B cell (primary cell): ENCODE data around the gene CCDC137. TPM values are rescaled to one million over a fixed set of nuclear protein-coding genes. Genes with fewer than 3 reads are reported as not detected.

Source experiments
- ATAC-seq: fragments of 200-7000 bp; cut with Tn5 transposase; one replicate; pipeline ENCODE4 v1.10.0; 2021; ENCODE audit warnings: low read depth, mild to moderate bottlenecking, moderate number of reproducible peaks, moderate library complexity
- CTCF ChIA-PET: fragments of 350-600 bp; sonication (Branson Sonifier 250); formaldehyde crosslinking; loops from one replicate; lab custom pipeline; 2021; ENCODE audit warnings: antibody characterized with exemption, inconsistent platforms; lab: Charles Lee
- POLR2A ChIA-PET: fragments of 350-600 bp; sonication (Branson Sonifier 250); formaldehyde crosslinking; loops from one replicate; lab custom pipeline; 2021; ENCODE audit warnings: antibody characterized with exemption; lab: Charles Lee
- DNase-seq: peaks from one replicate; pipeline ENCODE4 v3.0.0; 2013
- H2AFZ ChIP-seq: 2 replicates; pipeline ENCODE4 v1.6.1; 2012; ENCODE audit warnings: mild to moderate bottlenecking, low read depth, low read length; ENCODE audit not compliant: insufficient read depth, poor library complexity, severe bottlenecking
- H3K27ac ChIP-seq, 2 donors: 1 replicate in 1 of 2; 2 replicates in 1 of 2; pipeline ENCODE4 v1.5.1; 2012 to 2013; ENCODE audit warnings: low read length in 2 of 2, mild to moderate bottlenecking in 2 of 2, moderate library complexity in 1 of 2
- H3K27me3 ChIP-seq, 4 experiments: fragments of 200-600 bp in 1 of 4; sonication (generic) in 1 of 4; replicated peaks in 1 of 4; 1 replicate in 2 of 4; 2 replicates in 2 of 4; pipeline versions ENCODE4 v1.6.1 to v1.7.0; 2013 to 2016; ENCODE audit warnings: low read length in 3 of 4, mild to moderate bottlenecking in 2 of 4, mixed read lengths in 1 of 4, moderate library complexity in 1 of 4; ENCODE audit not compliant: insufficient read depth in 4 of 4, control insufficient read depth in 3 of 4; ENCODE audit errors: control extremely low read depth in 1 of 4
- H3K36me3 ChIP-seq, 2 experiments: replicated peaks in 1 of 2; 1 replicate in 1 of 2; 2 replicates in 1 of 2; pipeline versions ENCODE4 v1.6.1 to v1.7.1; 2013; ENCODE audit warnings: low read length in 1 of 2; ENCODE audit not compliant: insufficient read depth in 2 of 2, control insufficient read depth in 1 of 2; ENCODE audit errors: control extremely low read depth in 1 of 2, extremely low read depth in 1 of 2
- H3K4me1 ChIP-seq, 2 donors: fragments of 200-600 bp in 1 of 2; sonication (generic) in 1 of 2; 1 replicate in 1 of 2; 2 replicates in 1 of 2; pipeline versions ENCODE4 v1.5.1 to v1.6.1; 2013 to 2017; ENCODE audit warnings: low read length in 2 of 2; ENCODE audit not compliant: control insufficient read depth in 2 of 2, insufficient read depth in 2 of 2
- H3K4me2 ChIP-seq: replicated peaks from 2 replicates; pipeline ENCODE3; 2012; ENCODE audit warnings: mild to moderate bottlenecking, low read depth, low read length; ENCODE audit not compliant: poor library complexity, severe bottlenecking
- H3K4me3 ChIP-seq, 5 experiments: fragments of 200-600 bp in 1 of 5; sonication (generic) in 1 of 5; 1 replicate in 3 of 5; 2 replicates in 2 of 5; pipeline versions ENCODE4 v1.5.1 to v1.7.0; 2011 to 2016; ENCODE audit warnings: low read length in 4 of 5, mild to moderate bottlenecking in 4 of 5, low read depth in 2 of 5, control low read depth in 1 of 5, moderate library complexity in 1 of 5; ENCODE audit not compliant: insufficient read depth in 1 of 5; ENCODE audit errors: control extremely low read depth in 1 of 5, extremely low read depth in 1 of 5
- H3K79me2 ChIP-seq: fragments of 200-600 bp; sonication (generic); one replicate; pipeline ENCODE4 v1.6.0; 2016; ENCODE audit warnings: low read length; ENCODE audit not compliant: control insufficient read depth, insufficient read depth
- H3K9ac ChIP-seq: fragments of 200-600 bp; sonication (generic); 2 replicates; pipeline ENCODE4 v1.6.1; 2017; ENCODE audit warnings: mild to moderate bottlenecking, low read length, moderate library complexity
- H3K9me3 ChIP-seq, 3 donors: one replicate each; pipeline versions ENCODE4 v1.6.1 to v1.7.1; 2013; ENCODE audit warnings: low read length in 2 of 3; ENCODE audit not compliant: control insufficient read depth in 2 of 3, insufficient read depth in 1 of 3; ENCODE audit errors: control extremely low read depth in 1 of 3
- H4K20me1 ChIP-seq: 2 replicates; pipeline ENCODE4 v1.6.0; 2012; ENCODE audit warnings: mild to moderate bottlenecking, low read length; ENCODE audit not compliant: insufficient read depth, control insufficient read depth, poor library complexity, severe bottlenecking
- H3K27ac Mint-ChIP-seq: one replicate; pipeline ENCODE4 v1.8.0; 2021; ENCODE audit warnings: mixed read lengths
- H3K27me3 Mint-ChIP-seq: one replicate; pipeline ENCODE4 v1.8.0; 2021; ENCODE audit warnings: mixed read lengths
- H3K4me1 Mint-ChIP-seq: one replicate; pipeline ENCODE4 v1.8.0; 2021; ENCODE audit warnings: mixed read lengths
- H3K4me3 Mint-ChIP-seq: one replicate; pipeline ENCODE4 v1.8.0; 2021; ENCODE audit warnings: mixed read lengths
- H3K9me3 Mint-ChIP-seq: one replicate; pipeline ENCODE4 v1.8.0; 2022; ENCODE audit warnings: mixed read lengths; ENCODE audit not compliant: insufficient read depth
- EZH2 ChIP-seq: IDR thresholded peaks from 2 replicates; pipeline ENCODE4 v1.6.1; 2012; ENCODE audit warnings: borderline replicate concordance, low read depth, mild to moderate bottlenecking, moderate library complexity, low read length; ENCODE audit not compliant: insufficient read depth, poor library complexity, severe bottlenecking
- WGBS: methylation state at CpG from one replicate; pipeline ENCODE4 v1.1.5; 2013; ENCODE audit warnings: missing lambda C conversion rate; ENCODE audit not compliant: insufficient coverage; 5-methylcytosine and 5-hydroxymethylcytosine counted together
- intact Hi-C: fragments of 100-400 bp; cut with micrococcal nuclease; formaldehyde crosslinking; loops from one replicate; pipeline ENCODE4 v1.10.0; 2022
- polyA plus RNA-seq: library from polyadenylated mRNA; depleted of rRNA; stranded (reverse); fragments of >200 nt; gene quantifications from 2 replicates; pipeline ENCODE4 v1.2.3, GENCODE V29; 2012
- total RNA-seq, 2 donors: library from RNA; stranded (reverse); fragments of 120-200 nt in 1 of 2; gene quantifications; 1 replicate in 1 of 2; 2 replicates in 1 of 2; pipeline versions ENCODE4 v1.2.3 to v1.2.4, GENCODE V29; 2013 to 2022
- TF ChIP-seq, protein P1 (sequence below): fragments of 200-600 bp; IDR thresholded peaks from one replicate; pipeline ENCODE4 v1.8.0; 2022; ENCODE audit warnings: antibody characterized with exemption, mild to moderate bottlenecking

The CCDC137 gene
- total and polyA plus RNA-seq, 2 donors (not counting 1 experiment from before 2014, with no cell fraction given) = 18.8 to 36.0 TPM

DNA sequence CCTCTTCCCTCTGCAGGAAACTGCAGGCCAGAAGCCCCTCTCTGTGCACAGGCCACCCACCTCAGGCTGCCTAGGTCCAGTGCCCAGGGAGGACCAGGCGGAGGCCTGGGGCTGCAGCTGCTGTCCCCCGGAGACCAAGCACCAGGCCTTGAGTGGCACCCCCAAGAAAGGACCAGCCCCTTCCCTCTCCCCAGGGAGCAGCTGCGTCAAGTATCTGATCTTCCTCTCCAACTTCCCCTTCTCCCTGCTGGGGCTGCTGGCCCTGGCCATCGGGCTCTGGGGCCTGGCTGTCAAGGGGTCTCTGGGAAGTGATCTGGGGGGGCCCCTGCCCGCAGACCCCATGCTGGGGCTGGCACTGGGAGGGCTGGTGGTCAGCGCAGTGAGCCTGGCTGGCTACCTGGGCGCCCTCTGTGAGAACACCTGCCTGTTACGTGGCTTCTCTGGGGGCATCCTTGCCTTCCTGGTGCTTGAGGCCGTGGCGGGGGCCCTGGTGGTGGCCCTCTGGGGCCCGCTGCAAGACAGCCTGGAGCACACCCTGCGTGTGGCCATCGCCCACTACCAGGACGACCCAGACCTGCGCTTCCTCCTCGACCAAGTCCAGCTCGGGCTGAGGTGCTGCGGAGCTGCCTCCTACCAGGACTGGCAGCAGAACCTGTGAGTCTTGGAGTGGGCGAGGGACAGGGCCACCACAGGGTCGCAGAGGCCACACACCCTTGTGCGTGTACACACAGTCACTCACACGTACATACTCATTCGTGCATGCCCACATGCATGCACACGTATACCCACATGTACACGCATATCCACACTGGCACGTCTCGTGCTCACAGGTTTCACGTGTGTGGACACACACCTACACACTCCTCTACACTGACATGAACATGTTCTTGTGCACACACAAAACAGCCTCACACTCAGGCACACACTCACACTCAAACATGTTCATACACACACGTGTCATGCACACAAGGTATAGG is 21.3 kb upstream of the CCDC137 start:
- Histone ChIP-seq H3K9me3 (peaks cover 0 to 17% (median 3%) of the 10 kb centered on the region in 3 donors), H3K27ac (no peak overlapping the region), H2AFZ (no peak overlapping the region), H3K27me3 (peaks cover 0 to 15% (median 0%) of the 10 kb centered on the region in 4 experiments), H4K20me1 (no peaks in the 10 kb centered on the region), H3K4me1 (no peaks in the 10 kb centered on the region), H3K4me2 (no peak overlapping the region), H3K4me3 (no peak overlapping the region), H3K79me2 (no peaks in the 10 kb centered on the region), H3K9ac (no peak overlapping the region), H3K36me3 (no peaks in the 10 kb centered on the region)
- DNase-seq (no peak), ATAC-seq (no peak)
- no peak for TF ChIP-seq EZH2
- TF ChIP-seq, protein P1, sequence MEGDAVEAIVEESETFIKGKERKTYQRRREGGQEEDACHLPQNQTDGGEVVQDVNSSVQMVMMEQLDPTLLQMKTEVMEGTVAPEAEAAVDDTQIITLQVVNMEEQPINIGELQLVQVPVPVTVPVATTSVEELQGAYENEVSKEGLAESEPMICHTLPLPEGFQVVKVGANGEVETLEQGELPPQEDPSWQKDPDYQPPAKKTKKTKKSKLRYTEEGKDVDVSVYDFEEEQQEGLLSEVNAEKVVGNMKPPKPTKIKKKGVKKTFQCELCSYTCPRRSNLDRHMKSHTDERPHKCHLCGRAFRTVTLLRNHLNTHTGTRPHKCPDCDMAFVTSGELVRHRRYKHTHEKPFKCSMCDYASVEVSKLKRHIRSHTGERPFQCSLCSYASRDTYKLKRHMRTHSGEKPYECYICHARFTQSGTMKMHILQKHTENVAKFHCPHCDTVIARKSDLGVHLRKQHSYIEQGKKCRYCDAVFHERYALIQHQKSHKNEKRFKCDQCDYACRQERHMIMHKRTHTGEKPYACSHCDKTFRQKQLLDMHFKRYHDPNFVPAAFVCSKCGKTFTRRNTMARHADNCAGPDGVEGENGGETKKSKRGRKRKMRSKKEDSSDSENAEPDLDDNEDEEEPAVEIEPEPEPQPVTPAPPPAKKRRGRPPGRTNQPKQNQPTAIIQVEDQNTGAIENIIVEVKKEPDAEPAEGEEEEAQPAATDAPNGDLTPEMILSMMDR = no peak
- no peak overlapping the region for H3K27ac Mint-ChIP-seq
- intact Hi-C loops = no loop called here
- POLR2A ChIA-PET = no interaction called here
- WGBS = 79% methylated on average over 29 of the region's 29 CpGs
- H3K9me3 Mint-ChIP-seq = no peaks in the 10 kb centered on the region
- H3K4me3 Mint-ChIP-seq = no peak overlapping the region
- no peaks in the 10 kb centered on the region for H3K4me1 Mint-ChIP-seq
- CTCF ChIA-PET = no interaction called here
- peaks cover 12% of the 10 kb centered on the region for H3K27me3 Mint-ChIP-seq
